Stimulated activated CD4-positive, alpha-beta T cell treated with anti-CD3 and anti-CD28 coated beads, Interleukin-4, amount 100 ng/mL, for 4 hours (primary cell): Measurements from ENCODE around the gene PCNT.
A peak's percentile ranks its signal among the peaks of the same experiment; 100 is the strongest.

Experiments used
- DNase-seq, 2 experiments: peaks; one replicate each; pipeline ENCODE4 v3.0.0-alpha.2; 2020

The PCNT gene

DNA sequence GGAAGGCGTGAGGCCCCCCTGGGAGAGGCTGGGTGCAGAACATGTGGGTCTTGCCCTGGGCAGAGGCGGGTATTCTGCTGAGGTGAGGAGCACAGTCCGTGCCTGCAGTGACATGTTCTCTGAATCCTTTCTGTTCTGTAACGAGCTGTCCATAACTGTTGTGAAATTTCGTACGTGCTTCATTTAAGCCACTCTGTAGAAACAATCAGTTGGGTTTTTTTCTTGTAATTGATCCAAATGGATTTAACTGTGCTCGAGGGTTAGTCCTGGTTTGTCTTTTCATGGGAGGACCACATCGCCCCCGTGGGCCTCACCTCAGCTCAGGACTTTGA is 89.4 kb downstream of the PCNT start:
- DNase-seq, result no peak

DNA sequence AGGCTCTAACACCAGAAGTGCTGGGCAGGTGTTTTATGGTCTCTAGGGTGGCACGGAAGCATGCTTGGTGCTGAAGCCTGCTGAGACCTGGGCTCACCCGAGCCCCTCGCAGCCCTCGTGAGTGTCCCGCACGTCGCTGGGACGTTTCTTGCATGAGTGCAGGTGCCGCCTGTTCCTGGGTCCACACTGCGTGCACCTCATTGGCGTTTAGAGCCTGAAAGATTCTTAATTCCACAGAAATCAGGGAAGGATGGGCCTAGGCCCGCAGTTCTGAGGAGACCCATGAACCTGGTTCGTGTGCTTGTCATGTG is 91.0 kb downstream of the PCNT start:
- DNase-seq, result no peak

- no peak for DNase-seq
Measured at GRCh38 chr21:46416551-46416950, 92.6 kb downstream of the PCNT start.

DNA sequence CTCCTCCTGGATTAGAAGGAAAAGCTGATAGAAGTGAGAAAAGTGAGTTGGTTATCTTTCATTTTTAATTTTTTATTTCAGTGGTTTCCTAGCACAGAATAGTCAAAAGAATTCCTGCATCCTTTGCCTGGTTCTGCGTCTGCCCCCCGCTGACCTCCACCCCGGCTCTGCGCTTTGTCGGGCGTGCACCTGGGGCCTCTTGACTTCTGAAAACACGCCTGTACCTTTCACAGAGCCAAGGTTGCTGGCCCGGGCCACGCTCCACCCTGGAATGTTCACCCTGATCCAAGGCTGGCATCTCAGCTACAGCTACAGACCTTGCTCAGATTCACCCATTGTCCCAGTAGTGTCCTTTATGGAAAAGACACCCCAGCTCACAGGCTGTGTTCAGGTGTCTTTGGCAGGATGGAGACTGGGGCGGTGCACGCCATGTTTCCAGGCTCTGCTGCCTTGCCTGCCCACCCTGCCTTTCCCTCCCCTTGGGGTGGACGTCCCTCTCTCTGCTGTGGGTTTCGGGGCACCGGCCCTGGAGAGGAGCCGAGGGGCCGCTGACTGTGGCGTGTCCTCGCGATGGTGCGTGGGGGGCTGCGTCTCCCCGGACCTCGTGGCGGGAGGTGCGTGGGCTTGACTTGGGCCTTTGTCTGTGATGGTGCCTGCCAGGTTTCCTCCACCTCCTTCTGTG is 94.5 kb downstream of the PCNT start:
- no peak for DNase-seq

- DNase-seq, result no peak
Measured at GRCh38 chr21:46420241-46421190, 96.6 kb downstream of the PCNT start.

GRCh38 chr21:46421191-46421750 is 97.3 kb downstream of the PCNT start:
- DNase-seq, result no peak

DNA sequence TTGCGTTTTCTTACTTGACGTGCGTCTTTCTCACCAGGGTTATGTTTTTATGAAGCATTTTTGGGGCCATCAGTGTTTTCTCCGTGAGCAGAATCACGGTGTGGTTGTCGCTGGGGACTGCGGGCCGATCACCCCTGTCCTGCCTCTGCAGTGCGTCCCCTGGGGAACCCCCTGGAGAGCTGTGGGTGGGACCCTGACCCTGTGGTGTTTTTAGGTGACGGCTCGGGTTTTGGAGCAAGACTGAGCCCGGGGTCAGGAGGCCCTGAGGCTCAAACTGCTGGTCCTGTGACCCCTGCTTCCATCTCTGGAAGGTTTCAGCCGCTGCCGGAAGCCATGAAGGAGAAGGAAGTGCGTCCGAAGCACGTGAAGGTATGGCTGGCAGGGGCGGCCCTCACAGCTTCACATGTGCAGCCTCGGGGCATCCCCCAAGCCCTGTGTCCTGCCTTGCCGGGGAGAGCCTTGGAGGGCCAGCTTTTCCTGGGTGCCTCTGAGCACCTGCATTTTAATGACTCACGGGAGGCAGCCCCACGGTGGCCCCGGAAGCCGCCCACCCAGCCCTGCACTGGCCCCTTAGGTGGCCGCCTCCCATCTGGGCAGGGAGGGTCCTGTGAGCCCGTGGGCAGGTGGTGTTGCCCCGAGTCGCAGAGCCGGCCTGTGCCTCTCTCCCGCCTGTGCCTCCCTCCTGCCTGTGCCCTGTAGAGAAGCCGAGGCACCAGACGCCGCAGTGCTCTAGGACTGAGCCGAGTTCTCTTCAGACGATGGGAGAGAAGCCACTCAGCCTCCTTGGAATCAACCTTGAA is 98.0 kb downstream of the PCNT start:
- DNase-seq, result no peak

DNA sequence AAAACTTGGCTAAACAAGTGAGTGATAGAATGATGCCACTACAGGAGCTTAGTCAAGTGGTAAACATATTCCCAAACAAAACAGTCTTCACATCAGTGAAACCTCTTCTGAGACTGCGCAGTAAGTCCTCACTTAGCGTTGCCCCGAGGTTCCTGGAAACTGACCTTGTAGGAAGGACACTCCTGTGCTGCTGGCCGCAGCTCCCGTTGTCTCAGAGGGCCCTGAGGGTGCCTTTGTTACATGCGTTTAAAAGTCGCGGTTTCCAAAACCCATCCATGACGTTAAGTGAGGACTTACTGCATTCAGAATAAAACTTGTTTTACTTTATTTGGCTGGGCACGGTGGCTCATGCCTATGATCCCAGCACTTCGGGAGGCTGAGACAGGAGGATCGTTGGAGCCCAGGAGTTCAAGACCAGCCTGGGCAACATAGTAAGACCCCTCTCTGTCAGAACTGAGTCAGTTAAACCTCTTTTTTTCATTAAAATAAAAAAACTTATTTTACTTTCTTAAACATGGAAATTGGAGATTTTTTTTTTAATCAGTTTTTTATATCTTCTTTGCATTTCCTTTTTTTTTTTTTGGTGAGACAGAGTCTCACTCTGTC is 98.8 kb downstream of the PCNT start:
- no peak for DNase-seq

- no peak for DNase-seq
Measured at GRCh38 chr21:46423546-46424038, 99.6 kb downstream of the PCNT start.

DNA sequence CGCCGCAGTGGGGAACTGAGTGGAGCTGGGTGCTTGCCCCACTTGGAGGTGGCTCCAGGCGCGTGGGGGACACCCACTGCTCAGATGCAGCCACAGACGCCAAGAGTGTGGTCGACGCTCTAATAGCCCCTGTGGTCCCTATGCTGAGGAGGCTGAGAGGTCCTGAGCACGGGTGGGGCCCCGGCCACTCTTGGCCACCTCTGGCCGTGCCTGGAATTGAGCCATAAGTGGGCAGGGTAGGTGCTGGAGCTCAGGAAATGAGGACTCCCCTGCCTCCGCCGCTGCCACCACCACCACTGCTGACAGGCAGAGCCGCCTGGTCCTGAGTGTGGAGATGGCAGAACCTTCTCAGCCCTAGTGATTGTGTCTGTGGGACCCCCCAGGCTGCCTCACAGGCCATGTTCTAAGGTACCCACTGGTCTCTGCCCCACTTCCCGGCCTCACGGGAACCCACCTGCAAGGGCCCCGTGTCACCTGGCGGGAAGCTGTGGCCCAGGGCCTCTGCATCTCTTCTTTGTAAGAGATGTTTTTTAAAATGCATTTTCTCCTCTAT is 100.2 kb downstream of the PCNT start:
- DNase-seq, result no peak

DNA sequence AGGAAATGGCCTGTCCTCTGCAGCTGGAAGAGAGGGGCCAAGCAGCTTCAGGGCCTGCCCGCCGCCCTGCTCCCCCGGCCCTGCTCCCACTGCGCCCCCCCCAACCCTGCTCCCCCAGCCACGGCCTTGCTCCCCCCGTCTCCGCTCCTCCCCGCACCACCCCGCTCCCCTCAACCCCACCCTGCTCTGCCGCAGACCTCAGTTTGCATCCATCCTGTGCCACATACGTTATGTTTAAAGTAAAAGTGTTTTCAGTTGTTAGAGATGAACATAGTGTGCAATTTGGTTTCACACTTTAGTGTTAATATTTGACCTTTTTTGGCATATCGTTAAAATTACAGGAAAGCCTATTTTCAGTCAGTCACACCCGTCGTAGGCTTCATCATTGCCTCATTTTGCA is 100.7 kb downstream of the PCNT start:
- DNase-seq, result no peak

- no peak for DNase-seq
Measured at GRCh38 chr21:46425041-46425440, 101.1 kb downstream of the PCNT start.

GRCh38 chr21:46425571-46425970 is 101.6 kb downstream of the PCNT start:
- peak in 1 of 2 experiments; percentile 23 for DNase-seq

DNA sequence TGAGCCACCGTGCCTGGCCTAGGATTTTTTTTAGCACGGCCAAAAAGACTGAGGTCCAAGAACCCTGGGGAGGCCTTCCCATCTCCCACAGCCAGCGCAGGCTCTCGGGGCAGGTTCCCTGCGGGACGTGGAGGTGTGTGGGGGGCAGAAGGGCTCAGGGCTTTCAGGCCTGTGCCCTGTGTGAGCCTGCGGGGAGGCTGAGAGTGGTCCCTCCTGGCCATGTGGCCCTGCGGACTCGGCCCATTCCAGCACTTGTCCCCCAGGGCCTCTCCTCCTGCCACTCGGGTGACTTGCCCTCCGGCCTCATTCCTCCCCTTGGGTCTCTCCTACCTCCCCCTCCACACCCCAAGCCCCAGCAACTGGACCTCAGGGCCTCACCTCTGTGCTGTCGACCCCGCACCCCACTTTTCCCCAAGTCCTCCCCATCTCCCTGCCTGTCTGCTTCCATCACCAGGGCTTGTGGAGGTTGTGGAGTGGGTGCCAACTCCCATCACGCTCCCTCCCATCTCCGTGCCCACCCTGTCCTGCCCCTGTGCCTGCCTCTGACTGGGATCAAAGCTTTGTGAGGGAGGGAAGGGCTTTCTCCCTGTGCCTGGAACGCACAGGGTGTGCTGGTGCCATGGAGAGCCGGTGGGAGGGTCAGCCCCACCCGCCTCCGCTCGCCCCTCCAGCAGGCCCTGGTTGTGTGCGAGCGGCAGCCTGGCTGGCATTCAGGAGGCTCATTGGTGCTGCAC is 102.5 kb downstream of the PCNT start:
- no peak for DNase-seq

GRCh38 chr21:46427516-46427915 is 103.6 kb downstream of the PCNT start:
- no peak for DNase-seq

GRCh38 chr21:46428286-46428685 is 104.3 kb downstream of the PCNT start:
- no peak for DNase-seq

- DNase-seq, result no peak
Measured at GRCh38 chr21:46428987-46429710, 105.2 kb downstream of the PCNT start.

GRCh38 chr21:46429754-46430681 is 106.1 kb downstream of the PCNT start:
- no peak for DNase-seq

DNA sequence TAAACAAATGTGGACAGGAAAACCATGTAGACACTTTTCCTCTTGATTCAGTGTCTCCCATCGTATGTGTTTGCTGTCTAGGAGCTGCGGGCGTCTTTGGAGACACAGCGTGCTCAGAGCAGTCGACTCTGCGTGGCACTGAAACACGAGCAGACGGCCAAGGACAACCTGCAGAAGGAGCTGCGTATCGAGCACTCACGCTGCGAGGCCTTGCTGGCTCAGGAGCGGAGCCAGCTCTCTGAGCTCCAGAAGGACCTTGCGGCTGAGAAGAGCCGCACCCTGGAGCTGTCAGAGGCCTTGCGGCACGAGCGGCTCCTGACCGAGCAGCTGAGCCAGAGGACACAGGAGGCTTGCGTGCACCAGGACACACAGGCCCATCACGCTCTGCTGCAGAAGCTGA is 107.5 kb downstream of the PCNT start:
- DNase-seq, result no peak
